ENCODE data around the gene ESYT1.

Gene ESYT1, protein sequence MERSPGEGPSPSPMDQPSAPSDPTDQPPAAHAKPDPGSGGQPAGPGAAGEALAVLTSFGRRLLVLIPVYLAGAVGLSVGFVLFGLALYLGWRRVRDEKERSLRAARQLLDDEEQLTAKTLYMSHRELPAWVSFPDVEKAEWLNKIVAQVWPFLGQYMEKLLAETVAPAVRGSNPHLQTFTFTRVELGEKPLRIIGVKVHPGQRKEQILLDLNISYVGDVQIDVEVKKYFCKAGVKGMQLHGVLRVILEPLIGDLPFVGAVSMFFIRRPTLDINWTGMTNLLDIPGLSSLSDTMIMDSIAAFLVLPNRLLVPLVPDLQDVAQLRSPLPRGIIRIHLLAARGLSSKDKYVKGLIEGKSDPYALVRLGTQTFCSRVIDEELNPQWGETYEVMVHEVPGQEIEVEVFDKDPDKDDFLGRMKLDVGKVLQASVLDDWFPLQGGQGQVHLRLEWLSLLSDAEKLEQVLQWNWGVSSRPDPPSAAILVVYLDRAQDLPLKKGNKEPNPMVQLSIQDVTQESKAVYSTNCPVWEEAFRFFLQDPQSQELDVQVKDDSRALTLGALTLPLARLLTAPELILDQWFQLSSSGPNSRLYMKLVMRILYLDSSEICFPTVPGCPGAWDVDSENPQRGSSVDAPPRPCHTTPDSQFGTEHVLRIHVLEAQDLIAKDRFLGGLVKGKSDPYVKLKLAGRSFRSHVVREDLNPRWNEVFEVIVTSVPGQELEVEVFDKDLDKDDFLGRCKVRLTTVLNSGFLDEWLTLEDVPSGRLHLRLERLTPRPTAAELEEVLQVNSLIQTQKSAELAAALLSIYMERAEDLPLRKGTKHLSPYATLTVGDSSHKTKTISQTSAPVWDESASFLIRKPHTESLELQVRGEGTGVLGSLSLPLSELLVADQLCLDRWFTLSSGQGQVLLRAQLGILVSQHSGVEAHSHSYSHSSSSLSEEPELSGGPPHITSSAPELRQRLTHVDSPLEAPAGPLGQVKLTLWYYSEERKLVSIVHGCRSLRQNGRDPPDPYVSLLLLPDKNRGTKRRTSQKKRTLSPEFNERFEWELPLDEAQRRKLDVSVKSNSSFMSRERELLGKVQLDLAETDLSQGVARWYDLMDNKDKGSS

DNA sequence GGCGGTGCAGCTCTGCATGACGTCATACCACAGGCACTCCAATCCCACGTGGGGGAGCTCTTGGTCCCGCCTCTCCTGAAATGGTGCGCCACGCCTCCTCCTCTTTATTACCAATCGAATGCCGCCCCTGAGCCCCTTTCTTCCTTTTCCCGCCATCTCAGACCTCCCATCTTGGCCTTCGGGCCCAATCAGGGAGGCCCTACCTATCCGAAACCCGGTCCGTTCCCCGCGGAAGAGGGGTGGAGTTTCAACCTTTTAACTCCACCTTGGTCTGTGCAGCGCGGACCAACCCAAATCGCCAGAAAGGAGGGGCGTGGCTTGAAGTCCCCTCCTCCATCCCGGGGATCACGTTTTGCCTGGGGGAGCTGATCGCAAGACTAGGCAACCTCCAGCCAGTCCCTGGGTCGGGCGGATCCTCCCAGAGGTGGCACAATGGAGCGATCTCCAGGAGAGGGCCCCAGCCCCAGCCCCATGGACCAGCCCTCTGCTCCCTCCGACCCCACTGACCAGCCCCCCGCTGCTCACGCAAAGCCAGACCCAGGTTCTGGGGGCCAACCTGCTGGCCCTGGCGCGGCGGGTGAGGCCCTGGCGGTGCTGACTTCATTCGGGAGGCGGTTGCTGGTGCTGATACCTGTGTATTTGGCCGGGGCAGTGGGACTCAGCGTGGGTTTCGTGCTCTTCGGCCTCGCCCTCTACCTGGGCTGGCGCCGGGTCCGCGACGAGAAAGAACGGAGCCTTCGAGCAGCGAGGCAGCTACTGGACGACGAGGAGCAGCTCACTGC is at the start of gene ESYT1:
Gene ESYT1 (plus strand): TSS at position 380 of the 782 bp plus-strand sequence. CDS start 53 bp downstream, at position 433.
- H3K27ac ChIP-seq = peak within 1 kb of the TSS; percentile 86

DNA sequence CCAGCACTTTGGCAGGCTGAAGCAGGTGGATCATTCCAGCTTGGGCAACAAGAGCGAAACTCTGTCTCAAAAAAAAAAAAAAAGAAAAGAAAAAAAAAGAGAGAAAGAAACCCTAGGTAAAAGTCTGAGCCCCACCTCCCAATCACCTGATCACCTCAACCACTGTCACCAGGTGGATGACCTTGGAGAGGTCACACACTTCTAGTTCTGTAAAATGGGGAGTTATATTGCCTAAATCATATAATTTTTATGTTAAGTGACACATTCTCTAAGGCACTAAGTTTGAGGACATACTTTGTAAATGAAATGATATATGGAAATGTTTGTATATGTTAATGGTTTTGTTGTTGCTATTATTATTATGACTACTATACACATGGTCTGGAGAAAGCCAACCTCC is 49.6 kb upstream of the ESYT1 start:
- TF ChIP-seq, protein P1, sequence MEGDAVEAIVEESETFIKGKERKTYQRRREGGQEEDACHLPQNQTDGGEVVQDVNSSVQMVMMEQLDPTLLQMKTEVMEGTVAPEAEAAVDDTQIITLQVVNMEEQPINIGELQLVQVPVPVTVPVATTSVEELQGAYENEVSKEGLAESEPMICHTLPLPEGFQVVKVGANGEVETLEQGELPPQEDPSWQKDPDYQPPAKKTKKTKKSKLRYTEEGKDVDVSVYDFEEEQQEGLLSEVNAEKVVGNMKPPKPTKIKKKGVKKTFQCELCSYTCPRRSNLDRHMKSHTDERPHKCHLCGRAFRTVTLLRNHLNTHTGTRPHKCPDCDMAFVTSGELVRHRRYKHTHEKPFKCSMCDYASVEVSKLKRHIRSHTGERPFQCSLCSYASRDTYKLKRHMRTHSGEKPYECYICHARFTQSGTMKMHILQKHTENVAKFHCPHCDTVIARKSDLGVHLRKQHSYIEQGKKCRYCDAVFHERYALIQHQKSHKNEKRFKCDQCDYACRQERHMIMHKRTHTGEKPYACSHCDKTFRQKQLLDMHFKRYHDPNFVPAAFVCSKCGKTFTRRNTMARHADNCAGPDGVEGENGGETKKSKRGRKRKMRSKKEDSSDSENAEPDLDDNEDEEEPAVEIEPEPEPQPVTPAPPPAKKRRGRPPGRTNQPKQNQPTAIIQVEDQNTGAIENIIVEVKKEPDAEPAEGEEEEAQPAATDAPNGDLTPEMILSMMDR (conservative IDR thresholded peaks at IDR 0.05) = no peak
- peak overlapping the region; percentile 95 for H3K27ac ChIP-seq

More for the DNA sequence above, at the start of gene ESYT1:
- TF ChIP-seq, protein P1 (conservative IDR thresholded peaks at IDR 0.05) = no peak

DNA sequence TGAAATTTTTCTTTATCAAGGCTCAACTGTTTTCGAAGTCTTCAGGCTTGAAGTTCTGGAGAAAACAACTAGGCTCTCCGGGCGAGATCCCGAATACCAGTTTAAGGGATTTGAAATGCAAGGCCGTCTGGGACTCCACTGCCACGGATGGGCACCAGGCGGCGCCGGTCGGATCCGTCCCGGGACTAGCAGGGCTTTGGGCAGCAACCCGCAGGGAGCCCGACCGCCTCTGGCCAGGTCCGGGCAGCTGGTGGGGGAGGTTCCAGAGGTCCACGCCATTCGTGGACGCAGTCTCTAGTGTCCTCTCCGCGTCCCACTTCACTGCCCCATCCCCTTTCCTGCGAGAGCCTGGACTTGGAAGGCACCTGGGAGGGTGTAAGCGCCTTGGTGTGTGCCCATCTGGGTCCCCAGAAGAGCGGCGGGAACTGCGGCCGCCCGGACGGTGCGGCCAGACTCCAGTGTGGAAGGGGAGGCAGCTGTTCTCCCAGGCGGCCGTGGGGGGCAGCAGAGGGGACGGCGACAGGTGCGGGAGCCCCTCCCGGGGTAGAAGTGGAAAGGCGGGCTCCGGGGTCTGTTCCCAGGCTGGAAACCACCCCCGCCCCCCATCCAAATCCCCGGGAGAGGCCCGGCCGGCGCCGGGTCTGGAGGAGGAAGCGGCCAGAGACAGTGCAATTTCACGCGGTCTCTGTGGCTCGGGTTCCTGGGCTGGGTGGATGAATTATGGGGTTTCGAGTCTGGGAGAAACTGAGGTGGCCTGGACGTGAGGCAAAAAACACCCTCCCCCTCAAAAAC is 48.9 kb upstream of the ESYT1 start:
- TF ChIP-seq, protein P1 (conservative IDR thresholded peaks at IDR 0.05) = peak; percentile 97
- H3K27ac ChIP-seq = peak overlapping the region; percentile 95

GRCh38 chr12:56079723-56080555 is 48.1 kb upstream of the ESYT1 start, which contains the start of gene ERBB3:
TSS of gene ERBB3 (plus strand) at chr12:56080165. CDS start at chr12:56080301, 136 bp downstream.
- peak within 1 kb of the TSS; percentile 95 for H3K27ac ChIP-seq
- TF ChIP-seq, protein P1 (conservative IDR thresholded peaks at IDR 0.05) = no peak

DNA sequence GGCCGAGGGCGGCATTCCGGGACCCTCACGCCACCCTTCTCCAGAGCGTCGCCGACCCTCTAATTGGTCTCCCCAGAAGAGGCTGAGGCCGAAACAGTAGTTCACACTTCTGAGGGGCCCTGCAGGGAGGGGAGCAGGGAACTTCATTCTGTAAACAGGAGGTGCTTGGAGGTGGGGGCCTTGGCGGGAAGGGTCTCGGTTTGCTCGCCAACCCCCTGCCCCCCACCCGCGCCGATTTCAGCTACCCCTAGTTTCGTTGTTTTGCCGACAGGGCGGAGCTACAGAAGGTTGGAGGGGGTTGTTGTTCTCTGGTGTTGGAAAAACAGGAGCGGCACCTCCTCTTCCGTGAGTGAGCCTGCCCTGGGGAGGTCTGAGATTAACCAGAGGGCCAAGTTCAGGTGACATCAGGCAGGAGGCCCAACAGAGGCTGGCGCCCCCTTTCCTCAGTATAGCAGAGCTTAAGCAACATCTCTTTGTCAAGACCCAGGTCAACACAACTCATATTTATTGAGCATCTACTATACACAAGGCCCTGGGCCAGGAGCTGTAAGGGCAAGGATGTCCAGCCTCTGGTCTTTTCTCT is 47.4 kb upstream of the ESYT1 start:
- TF ChIP-seq, protein P1 (conservative IDR thresholded peaks at IDR 0.05) = no peak
- peak overlapping the region; percentile 95 for H3K27ac ChIP-seq

All from VCaP (cell line).